Thoracic aorta (tissue), 2 donors: ENCODE results near the gene MACROD1. TPM values are rescaled to one million over a fixed set of nuclear protein-coding genes. Genes with fewer than 3 reads are reported as not detected.

Experiments used
- ATAC-seq: fragments of 150-250 bp; one replicate; pipeline ENCODE4 v1.8.0; 2017; ENCODE audit warnings: low read depth; ENCODE audit not compliant: insufficient number of reproducible peaks, low FRiP score
- DNase-seq: peaks from one replicate; pipeline ENCODE4 v3.0.0-alpha.2; 2020; ENCODE audit warnings: low spot score
- H3K27ac ChIP-seq, 2 donors: fragments of 200-600 bp; sonication (generic); 1 replicate in 1 of 2; 2 replicates in 1 of 2; pipeline ENCODE4 v1.5.1; 2016; ENCODE audit warnings: mild to moderate bottlenecking in 2 of 2, moderate library complexity in 2 of 2
- H3K27me3 ChIP-seq: fragments of 200-600 bp; sonication (generic); replicated peaks from 2 replicates; pipeline ENCODE4 v1.6.0; 2016; ENCODE audit warnings: mild to moderate bottlenecking; ENCODE audit not compliant: insufficient read depth
- H3K36me3 ChIP-seq: fragments of 200-600 bp; sonication (generic); one replicate; pipeline ENCODE4 v1.5.1; 2016
- H3K4me1 ChIP-seq, 2 donors: fragments of 200-600 bp; sonication (generic); 1 replicate in 1 of 2; 2 replicates in 1 of 2; pipeline versions ENCODE4 v1.5.1 to v1.6.0; 2016; ENCODE audit warnings: low read depth in 2 of 2, mild to moderate bottlenecking in 1 of 2; ENCODE audit not compliant: control insufficient read depth in 1 of 2
- H3K4me3 ChIP-seq: fragments of 200-600 bp; sonication (generic); 2 replicates; pipeline ENCODE4 v1.5.1; 2016; ENCODE audit warnings: mild to moderate bottlenecking
- H3K9me3 ChIP-seq: fragments of 200-600 bp; sonication (generic); 2 replicates; pipeline ENCODE4 v1.5.1; 2016
- total RNA-seq, 2 donors: library from RNA; depleted of rRNA; stranded (reverse); fragments of >200 nt; gene quantifications; one replicate each; pipeline versions ENCODE4 v1.1.0 to v1.2.3, GENCODE V29; 2016
- TF ChIP-seq, protein P1 (sequence below): fragments of 200-600 bp; sonication (generic); IDR thresholded peaks from one replicate; pipeline ENCODE4 v1.5.1; 2019; ENCODE audit warnings: antibody characterized with exemption

The MACROD1 gene
- total RNA-seq, 2 donors from 2014 or later, result 15.8 to 17.6 TPM

DNA sequence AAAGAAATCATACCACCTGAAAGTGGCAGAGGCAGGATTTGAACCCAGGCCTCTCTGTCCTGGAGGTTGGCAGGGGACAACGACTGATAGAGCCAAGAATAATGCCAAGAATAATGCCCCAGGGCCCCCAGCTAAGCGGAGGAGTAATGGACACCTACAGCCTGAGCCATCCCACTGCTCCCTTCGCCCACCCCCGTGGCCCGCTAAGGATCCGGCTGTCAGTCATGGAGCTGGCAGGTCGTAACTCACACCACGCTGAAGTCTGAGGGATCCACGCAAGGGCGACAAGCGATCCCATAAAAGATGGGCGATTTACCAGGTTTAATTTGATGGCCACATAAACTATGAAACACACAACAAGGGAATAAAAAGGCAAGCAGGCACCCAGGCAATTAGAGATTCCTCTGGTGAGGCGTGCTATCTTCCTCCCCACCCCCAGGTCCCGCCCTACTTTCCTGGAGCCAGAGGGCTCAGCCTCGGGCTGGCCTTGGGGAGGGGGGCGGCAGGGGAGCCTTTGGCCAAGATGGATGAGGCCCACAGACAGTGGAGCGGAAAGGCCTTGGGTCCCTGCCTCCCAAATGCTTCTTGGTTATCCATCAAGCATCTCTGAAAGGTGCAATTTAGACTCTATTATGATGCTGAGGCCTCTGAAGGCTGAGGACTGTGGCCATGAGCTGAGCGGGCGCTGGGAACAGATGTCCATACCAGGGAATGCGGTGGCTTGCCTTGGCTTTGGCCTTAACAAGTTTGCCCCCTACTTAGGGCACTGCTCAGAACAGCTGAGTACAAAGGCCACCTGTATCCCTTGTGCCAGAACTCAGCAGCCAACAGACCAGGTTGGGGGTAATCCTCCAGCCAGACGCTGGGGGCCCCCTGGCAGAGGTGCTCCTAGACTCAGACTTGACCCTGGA is 55.2 kb downstream of the MACROD1 start:
- ATAC-seq (no peak), DNase-seq (no peak)
- H3K9me3 ChIP-seq, result no peaks in the 10 kb centered on the region
- no peaks in the 10 kb centered on the region for H3K4me1 ChIP-seq
- no peak overlapping the region for H3K27ac ChIP-seq
- TF ChIP-seq, protein P1, sequence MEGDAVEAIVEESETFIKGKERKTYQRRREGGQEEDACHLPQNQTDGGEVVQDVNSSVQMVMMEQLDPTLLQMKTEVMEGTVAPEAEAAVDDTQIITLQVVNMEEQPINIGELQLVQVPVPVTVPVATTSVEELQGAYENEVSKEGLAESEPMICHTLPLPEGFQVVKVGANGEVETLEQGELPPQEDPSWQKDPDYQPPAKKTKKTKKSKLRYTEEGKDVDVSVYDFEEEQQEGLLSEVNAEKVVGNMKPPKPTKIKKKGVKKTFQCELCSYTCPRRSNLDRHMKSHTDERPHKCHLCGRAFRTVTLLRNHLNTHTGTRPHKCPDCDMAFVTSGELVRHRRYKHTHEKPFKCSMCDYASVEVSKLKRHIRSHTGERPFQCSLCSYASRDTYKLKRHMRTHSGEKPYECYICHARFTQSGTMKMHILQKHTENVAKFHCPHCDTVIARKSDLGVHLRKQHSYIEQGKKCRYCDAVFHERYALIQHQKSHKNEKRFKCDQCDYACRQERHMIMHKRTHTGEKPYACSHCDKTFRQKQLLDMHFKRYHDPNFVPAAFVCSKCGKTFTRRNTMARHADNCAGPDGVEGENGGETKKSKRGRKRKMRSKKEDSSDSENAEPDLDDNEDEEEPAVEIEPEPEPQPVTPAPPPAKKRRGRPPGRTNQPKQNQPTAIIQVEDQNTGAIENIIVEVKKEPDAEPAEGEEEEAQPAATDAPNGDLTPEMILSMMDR, result no peak
- H3K27me3 ChIP-seq, result no peaks in the 10 kb centered on the region
- H3K4me3 ChIP-seq, result no peak overlapping the region
- H3K36me3 ChIP-seq, result no peaks in the 10 kb centered on the region

DNA sequence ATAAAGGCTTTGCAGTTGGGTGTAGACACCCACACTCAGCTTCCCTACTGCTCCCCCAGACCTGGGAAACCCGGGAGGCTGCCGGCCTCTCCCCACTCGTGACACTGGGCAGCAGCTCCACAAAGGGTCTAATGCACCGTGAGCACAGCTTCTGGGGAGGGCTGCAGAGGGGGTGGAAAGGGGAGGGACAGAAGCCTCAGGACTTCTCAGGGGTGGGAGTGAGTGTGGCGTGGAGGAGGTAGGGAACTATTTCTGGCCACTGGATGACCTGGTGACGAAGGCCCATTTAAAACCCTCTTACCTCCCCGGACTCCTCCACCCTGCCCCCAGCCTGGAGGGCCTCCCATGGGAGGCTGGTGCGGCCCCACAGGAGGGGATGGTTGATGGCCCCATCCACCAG is 56.6 kb downstream of the MACROD1 start:
- Histone ChIP-seq H3K36me3 (no peaks in the 10 kb centered on the region), H3K4me1 (no peaks in the 10 kb centered on the region), H3K4me3 (no peak overlapping the region), H3K27me3 (no peaks in the 10 kb centered on the region), H3K9me3 (no peaks in the 10 kb centered on the region), H3K27ac (no peak overlapping the region)
- ATAC-seq (no peak), DNase-seq (no peak)
- TF ChIP-seq, protein P1, result no peak

DNA sequence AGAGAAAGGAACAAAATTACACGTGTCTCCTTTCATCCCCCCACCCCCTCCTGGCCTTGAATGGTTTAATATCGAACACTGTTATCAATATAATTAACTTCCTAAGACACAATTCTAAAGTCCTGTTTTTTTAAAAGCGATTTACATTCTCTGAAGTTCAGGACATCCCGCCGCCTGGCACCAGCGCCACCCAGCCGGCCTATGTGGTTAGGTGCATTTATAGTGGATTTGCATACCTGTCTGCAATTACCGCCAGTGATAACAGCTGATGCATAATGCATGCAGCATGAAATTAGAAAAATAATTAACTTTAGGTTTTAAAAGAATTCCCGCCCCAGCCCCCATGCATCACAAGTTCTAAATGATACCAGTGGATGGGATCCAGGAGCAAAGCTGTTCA is 58.6 kb downstream of the MACROD1 start:
- H3K4me3 ChIP-seq, result no peak overlapping the region
- no peaks in the 10 kb centered on the region for H3K27me3 ChIP-seq
- DNase-seq (no peak), ATAC-seq (no peak)
- H3K27ac ChIP-seq, result no peak overlapping the region
- TF ChIP-seq, protein P1, result no peak
- no peaks in the 10 kb centered on the region for H3K4me1 ChIP-seq
- H3K36me3 ChIP-seq, result no peaks in the 10 kb centered on the region
- H3K9me3 ChIP-seq, result no peaks in the 10 kb centered on the region

DNA sequence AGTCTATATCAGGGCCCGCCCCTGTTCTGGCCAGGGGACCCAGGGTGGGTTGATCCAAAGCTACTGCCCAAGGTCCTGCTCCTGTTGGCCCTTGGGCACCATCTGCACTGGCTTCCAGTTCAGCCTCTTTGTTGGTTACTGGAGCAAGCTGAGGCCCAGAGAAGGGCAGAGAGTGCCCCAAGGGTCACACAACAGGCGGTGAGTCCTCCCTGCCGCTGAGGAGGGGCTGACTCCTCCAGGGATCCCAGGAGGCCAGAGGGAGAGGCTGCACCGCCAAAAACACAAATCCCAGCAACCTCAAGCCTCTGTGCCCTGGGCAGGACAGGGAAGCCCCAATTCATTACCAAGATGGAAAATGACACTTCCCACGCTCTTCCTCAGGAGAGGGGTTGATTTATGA is 61.3 kb downstream of the MACROD1 start:
- ATAC-seq (no peak), DNase-seq (no peak)
- Histone ChIP-seq H3K4me1 (no peaks in the 10 kb centered on the region), H3K27me3 (no peaks in the 10 kb centered on the region), H3K36me3 (no peaks in the 10 kb centered on the region), H3K27ac (no peak overlapping the region), H3K4me3 (no peak overlapping the region), H3K9me3 (no peaks in the 10 kb centered on the region)
- TF ChIP-seq, protein P1, result no peak

DNA sequence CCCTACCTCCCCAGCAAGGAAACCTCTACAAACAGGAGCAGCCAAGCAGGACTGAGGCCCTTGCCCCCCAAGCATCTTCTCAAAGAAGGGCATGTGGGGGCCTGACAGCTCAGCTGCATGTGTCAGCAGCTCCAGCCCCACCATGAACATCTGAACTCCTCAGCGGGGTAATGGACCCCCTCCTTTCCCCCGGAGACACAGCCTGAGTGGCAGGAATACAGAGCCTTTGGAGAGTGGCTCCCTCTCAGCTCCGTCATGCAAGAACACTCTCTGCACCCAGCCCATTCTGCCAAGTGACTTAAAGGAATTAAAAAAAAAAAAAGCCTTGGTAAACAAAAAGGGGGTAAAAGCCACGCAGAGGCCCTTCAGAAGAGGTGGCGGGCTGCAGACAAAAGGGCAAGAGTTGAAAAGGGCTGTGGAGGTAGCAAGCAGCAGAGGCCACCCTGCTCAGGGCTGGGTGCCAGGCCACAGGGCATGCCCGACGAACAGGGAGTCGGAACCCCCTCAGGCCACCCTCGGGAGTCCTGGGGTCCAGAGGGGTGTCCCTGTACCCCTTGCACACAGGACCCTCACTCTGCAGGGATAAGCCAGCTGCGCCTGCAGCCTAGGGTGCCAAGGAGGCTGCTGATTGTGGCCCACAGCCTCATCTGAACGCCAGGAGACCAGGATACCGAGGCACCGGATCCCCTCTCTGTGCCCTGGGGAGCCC is 62.5 kb downstream of the MACROD1 start:
- H3K36me3 ChIP-seq, result no peaks in the 10 kb centered on the region
- DNase-seq (no peak), ATAC-seq (no peak)
- no peaks in the 10 kb centered on the region for H3K27me3 ChIP-seq
- no peak overlapping the region for H3K27ac ChIP-seq
- H3K4me3 ChIP-seq, result no peak overlapping the region
- H3K9me3 ChIP-seq, result no peaks in the 10 kb centered on the region
- TF ChIP-seq, protein P1, result no peak
- H3K4me1 ChIP-seq, result no peaks in the 10 kb centered on the region
